Endodermal cell (in vitro differentiated cells): ENCODE results near the gene TRIO. TPM values are rescaled to one million over a fixed set of nuclear protein-coding genes. Genes with fewer than 3 reads are reported as not detected.

Experiments
- DNase-seq: peaks from one replicate; pipeline ENCODE4 v3.0.0-alpha.2; 2017
- H3K27ac ChIP-seq: 2 replicates; pipeline ENCODE4 v1.5.1; 2013; ENCODE audit warnings: mild to moderate bottlenecking, low read depth, low read length, moderate library complexity
- H3K27me3 ChIP-seq: 2 replicates; pipeline ENCODE4 v1.6.1; 2013; ENCODE audit warnings: mild to moderate bottlenecking, low read length, moderate library complexity; ENCODE audit not compliant: insufficient read depth, control insufficient read depth, poor library complexity, severe bottlenecking
- H3K36me3 ChIP-seq: 2 replicates; pipeline ENCODE4 v1.7.0; 2013; ENCODE audit warnings: mild to moderate bottlenecking, low read length, moderate library complexity; ENCODE audit not compliant: control insufficient read depth, insufficient read depth
- H3K4me1 ChIP-seq: one replicate; pipeline ENCODE4 v1.7.0; 2013; ENCODE audit warnings: low read length; ENCODE audit not compliant: control insufficient read depth, insufficient read depth
- H3K4me3 ChIP-seq: 2 replicates; pipeline ENCODE4 v1.5.1; 2013; ENCODE audit warnings: mild to moderate bottlenecking, low read length, moderate library complexity
- H3K9ac ChIP-seq: 2 replicates; pipeline ENCODE4 v1.6.1; 2013; ENCODE audit warnings: mild to moderate bottlenecking, low read length, moderate library complexity; ENCODE audit not compliant: poor library complexity, severe bottlenecking; ENCODE audit errors: extremely low read depth
- H3K9me3 ChIP-seq: 2 replicates; pipeline ENCODE4 v1.6.1; 2013; ENCODE audit warnings: mild to moderate bottlenecking, low read length, moderate library complexity; ENCODE audit not compliant: control insufficient read depth
- H3K27ac Mint-ChIP-seq: 2 replicates; pipeline ENCODE4 v1.8.0; 2020; ENCODE audit warnings: mixed read lengths
- H3K27me3 Mint-ChIP-seq: 2 replicates; pipeline ENCODE4 v1.8.0; 2021; ENCODE audit warnings: mild to moderate bottlenecking, mixed read lengths; ENCODE audit not compliant: insufficient read depth
- H3K36me3 Mint-ChIP-seq: 2 replicates; pipeline ENCODE4 v1.8.0; 2020; ENCODE audit warnings: low read depth, mixed read lengths
- H3K4me1 Mint-ChIP-seq: 2 replicates; pipeline ENCODE4 v1.8.0; 2020; ENCODE audit warnings: mixed read lengths
- H3K4me3 Mint-ChIP-seq: 2 replicates; pipeline ENCODE4 v1.8.0; 2020; ENCODE audit warnings: mild to moderate bottlenecking, moderate library complexity, mixed read lengths
- H3K9me3 Mint-ChIP-seq: 2 replicates; pipeline ENCODE4 v1.8.0; 2020; ENCODE audit warnings: mild to moderate bottlenecking, mixed read lengths
- WGBS, 2 experiments: methylation state at CpG; one replicate each; pipeline versions ENCODE4 v1.1.5 to v1.1.7; 2013; ENCODE audit warnings: missing lambda C conversion rate in 2 of 2, mixed read lengths in 1 of 2; ENCODE audit not compliant: insufficient coverage in 1 of 2, insufficient read length in 1 of 2; 5-methylcytosine and 5-hydroxymethylcytosine counted together
- total RNA-seq, 2 donors: library from RNA; stranded (reverse); fragmentation: NEBNext Ultra II Directional in 1 of 2; extraction: Animal tissue kit (Norgen Biotek cat#: 25700) in 1 of 2; gene quantifications; 2 replicates in 1 of 2; 3 replicates in 1 of 2; pipeline ENCODE4 v1.2.1, GENCODE V29; 2021
- TF ChIP-seq, protein P1 (sequence below): fragments of 200-600 bp; sonication (generic); conservative IDR thresholded peaks from 2 replicates; pipeline ENCODE4 v1.5.0; 2021; ENCODE audit warnings: antibody characterized with exemption, mild to moderate bottlenecking

TRIO gene
- total RNA-seq, 2 donors from 2014 or later = 88.3 to 109 TPM

DNA sequence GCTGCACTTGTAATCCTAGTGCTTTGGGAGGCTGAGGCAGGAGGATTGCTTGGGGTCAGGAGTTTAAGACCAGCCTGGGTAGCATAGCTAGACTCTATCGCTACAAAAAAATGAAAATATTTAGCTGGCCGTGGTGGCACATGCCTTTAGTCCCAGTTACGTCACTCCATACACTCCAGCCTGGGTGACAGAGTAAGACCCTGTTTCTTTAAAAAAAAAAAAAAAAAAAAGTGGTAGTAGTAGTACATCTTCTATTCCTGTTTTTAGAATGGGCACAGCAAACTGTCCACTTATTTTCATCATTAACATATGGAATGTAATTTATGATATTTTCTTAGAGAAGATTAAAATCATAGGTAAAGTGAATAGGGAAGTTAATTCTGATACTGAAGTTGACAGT lies 48.2 kb downstream of the TRIO start:
- no peak overlapping the region for H3K27ac ChIP-seq
- WGBS, 2 experiments = 80 to 95% methylated on average over 1 to 3 of the region's 3 CpGs

DNA sequence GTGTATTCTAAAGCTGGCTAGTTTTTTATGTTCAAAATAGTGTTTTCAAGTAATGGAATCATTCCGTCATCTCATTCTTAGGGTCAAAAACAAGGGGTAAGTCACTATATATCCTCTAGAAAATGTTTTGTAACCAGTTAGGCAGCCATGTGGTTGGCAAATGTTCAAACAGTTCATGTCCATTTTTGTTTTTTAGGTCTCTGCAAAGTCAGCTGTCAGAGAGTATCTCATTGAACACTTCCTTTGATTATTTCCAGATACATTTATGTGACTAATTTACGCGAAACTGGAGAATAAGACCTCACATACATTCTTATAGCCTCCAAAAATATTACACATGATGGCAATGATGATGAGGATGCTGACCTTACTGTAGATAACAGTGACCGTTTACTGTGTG lies 50.4 kb downstream of the TRIO start:
- H3K9ac ChIP-seq = no peak overlapping the region
- TF ChIP-seq, protein P1, sequence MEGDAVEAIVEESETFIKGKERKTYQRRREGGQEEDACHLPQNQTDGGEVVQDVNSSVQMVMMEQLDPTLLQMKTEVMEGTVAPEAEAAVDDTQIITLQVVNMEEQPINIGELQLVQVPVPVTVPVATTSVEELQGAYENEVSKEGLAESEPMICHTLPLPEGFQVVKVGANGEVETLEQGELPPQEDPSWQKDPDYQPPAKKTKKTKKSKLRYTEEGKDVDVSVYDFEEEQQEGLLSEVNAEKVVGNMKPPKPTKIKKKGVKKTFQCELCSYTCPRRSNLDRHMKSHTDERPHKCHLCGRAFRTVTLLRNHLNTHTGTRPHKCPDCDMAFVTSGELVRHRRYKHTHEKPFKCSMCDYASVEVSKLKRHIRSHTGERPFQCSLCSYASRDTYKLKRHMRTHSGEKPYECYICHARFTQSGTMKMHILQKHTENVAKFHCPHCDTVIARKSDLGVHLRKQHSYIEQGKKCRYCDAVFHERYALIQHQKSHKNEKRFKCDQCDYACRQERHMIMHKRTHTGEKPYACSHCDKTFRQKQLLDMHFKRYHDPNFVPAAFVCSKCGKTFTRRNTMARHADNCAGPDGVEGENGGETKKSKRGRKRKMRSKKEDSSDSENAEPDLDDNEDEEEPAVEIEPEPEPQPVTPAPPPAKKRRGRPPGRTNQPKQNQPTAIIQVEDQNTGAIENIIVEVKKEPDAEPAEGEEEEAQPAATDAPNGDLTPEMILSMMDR = no peak
- Mint-ChIP-seq H3K4me3 (no peak overlapping the region), H3K36me3 (no peaks in the 10 kb centered on the region), H3K4me1 (peaks cover 27% of the 10 kb centered on the region), H3K27ac (no peak overlapping the region), H3K9me3 (no peaks in the 10 kb centered on the region), H3K27me3 (no peaks in the 10 kb centered on the region)
- H3K4me1 ChIP-seq = peaks cover 2% of the 10 kb centered on the region
- H3K4me3 ChIP-seq = no peak overlapping the region
- no peak for DNase-seq
- no peaks in the 10 kb centered on the region for H3K27me3 ChIP-seq
- no peak overlapping the region for H3K27ac ChIP-seq
- H3K9me3 ChIP-seq = no peaks in the 10 kb centered on the region
- 94 to 100% methylated on average over 2 to 4 of the region's 4 CpGs for WGBS, 2 experiments
- H3K36me3 ChIP-seq = no peaks in the 10 kb centered on the region

More for the DNA sequence above, 48.2 kb downstream of the TRIO start:
- H3K9me3 ChIP-seq = no peaks in the 10 kb centered on the region
- no peaks in the 10 kb centered on the region for H3K27me3 Mint-ChIP-seq
- TF ChIP-seq, protein P1 = no peak
- H3K9me3 Mint-ChIP-seq = no peaks in the 10 kb centered on the region
- no peak for DNase-seq
- H3K27me3 ChIP-seq = no peaks in the 10 kb centered on the region
- no peak overlapping the region for H3K27ac Mint-ChIP-seq
- H3K9ac ChIP-seq = no peak overlapping the region
- H3K4me3 ChIP-seq = no peak overlapping the region
- no peaks in the 10 kb centered on the region for H3K4me1 ChIP-seq
- no peaks in the 10 kb centered on the region for H3K36me3 ChIP-seq
- H3K4me3 Mint-ChIP-seq = no peak overlapping the region
- no peaks in the 10 kb centered on the region for H3K36me3 Mint-ChIP-seq
- H3K4me1 Mint-ChIP-seq = peaks cover 25% of the 10 kb centered on the region

- 93 to 100% methylated on average over 2 to 4 of the region's 5 CpGs for WGBS, 2 experiments
- Histone ChIP-seq H3K27me3 (peaks cover 13% of the 10 kb centered on the region), H3K36me3 (no peaks in the 10 kb centered on the region), H3K4me3 (no peak overlapping the region), H3K9me3 (no peaks in the 10 kb centered on the region), H3K9ac (no peak overlapping the region), H3K4me1 (peaks cover 2% of the 10 kb centered on the region), H3K27ac (no peak overlapping the region)
- H3K4me3 Mint-ChIP-seq = no peak overlapping the region
- H3K27ac Mint-ChIP-seq = no peak overlapping the region
- DNase-seq = no peak
- H3K36me3 Mint-ChIP-seq = no peaks in the 10 kb centered on the region
- TF ChIP-seq, protein P1 = no peak
- H3K27me3 Mint-ChIP-seq = peaks cover 12% of the 10 kb centered on the region
- peaks cover 21% of the 10 kb centered on the region for H3K4me1 Mint-ChIP-seq
- no peaks in the 10 kb centered on the region for H3K9me3 Mint-ChIP-seq
Measured at GRCh38 chr5:14195588-14195987, 52.4 kb downstream of the TRIO start.
